Neural progenitor cell (in vitro differentiated cells): Measurements from ENCODE around the gene THSD4. TPM values are rescaled to one million over a fixed set of nuclear protein-coding genes. Genes with fewer than 3 reads are reported as not detected.

Experiments
- DNase-seq: peaks from one replicate; pipeline ENCODE4 v3.0.0-alpha.2; 2016; ENCODE audit warnings: low spot score
- H2AFZ ChIP-seq: fragments of 200-600 bp; sonication (generic); replicated peaks from 2 replicates; pipeline ENCODE4 v1.6.1; 2016; ENCODE audit warnings: antibody characterized with exemption
- H3F3A ChIP-seq: fragments of 200-600 bp; sonication (generic); 2 replicates; pipeline ENCODE4 v1.6.1; 2016; ENCODE audit warnings: antibody characterized with exemption, low read depth
- H3K27ac ChIP-seq: fragments of 200-600 bp; sonication (generic); 2 replicates; pipeline ENCODE4 v1.5.1; 2016; ENCODE audit warnings: mild to moderate bottlenecking
- H3K27me3 ChIP-seq: fragments of 200-600 bp; sonication (generic); 2 replicates; pipeline ENCODE4 v1.6.1; 2016; ENCODE audit warnings: mild to moderate bottlenecking, moderate library complexity
- H3K36me3 ChIP-seq: fragments of 200-600 bp; sonication (generic); 2 replicates; pipeline ENCODE4 v1.5.1; 2016
- H3K4me1 ChIP-seq: fragments of 200-600 bp; sonication (generic); 2 replicates; pipeline ENCODE4 v1.6.1; 2016; ENCODE audit warnings: mixed run types
- H3K4me2 ChIP-seq: fragments of 200-600 bp; sonication (generic); 2 replicates; pipeline ENCODE4 v1.6.1; 2016
- H3K4me3 ChIP-seq: fragments of 200-600 bp; sonication (generic); 2 replicates; pipeline ENCODE4 v1.5.1; 2016
- H3K79me2 ChIP-seq: fragments of 200-600 bp; sonication (generic); 2 replicates; pipeline ENCODE4 v1.6.1; 2016; ENCODE audit warnings: low read depth
- H3K9ac ChIP-seq: fragments of 200-600 bp; sonication (generic); 2 replicates; pipeline ENCODE4 v1.6.1; 2016
- H3K9me3 ChIP-seq: fragments of 200-600 bp; sonication (generic); 2 replicates; pipeline ENCODE4 v1.5.1; 2016; ENCODE audit warnings: low read depth
- H4K20me1 ChIP-seq: fragments of 200-600 bp; sonication (generic); 2 replicates; pipeline ENCODE4 v1.6.1; 2016; ENCODE audit warnings: low read depth
- H3K27ac Mint-ChIP-seq: 3 replicates; pipeline ENCODE4 v1.8.0; 2021; ENCODE audit warnings: mixed read lengths
- H3K27me3 Mint-ChIP-seq: 2 replicates; pipeline ENCODE4 v1.8.0; 2022; ENCODE audit warnings: low read depth, mild to moderate bottlenecking, inconsistent platforms, moderate library complexity, mixed read lengths; ENCODE audit not compliant: insufficient read depth
- H3K36me3 Mint-ChIP-seq: 3 replicates; pipeline ENCODE4 v1.8.0; 2021; ENCODE audit warnings: mixed read lengths
- H3K4me1 Mint-ChIP-seq: 3 replicates; pipeline ENCODE4 v1.8.0; 2021; ENCODE audit warnings: mixed read lengths
- H3K4me3 Mint-ChIP-seq: 3 replicates; pipeline ENCODE4 v1.8.0; 2021; ENCODE audit warnings: mild to moderate bottlenecking, moderate library complexity, mixed read lengths
- H3K9me3 Mint-ChIP-seq: 3 replicates; pipeline ENCODE4 v1.8.0; 2020; ENCODE audit warnings: mixed read lengths
- CTCF ChIP-seq: fragments of 200-600 bp; sonication (generic); IDR thresholded peaks from 2 replicates; pipeline ENCODE4 v1.5.1; 2017; ENCODE audit warnings: antibody characterized with exemption, mild to moderate bottlenecking
- EZH2 ChIP-seq: fragments of 200-600 bp; sonication (generic); IDR thresholded peaks from 2 replicates; pipeline ENCODE4 v1.6.1; 2017; ENCODE audit warnings: antibody characterized with exemption, mild to moderate bottlenecking, moderate library complexity
- EZH2phosphoT487 ChIP-seq: fragments of 200-600 bp; sonication (generic); IDR thresholded peaks from 2 replicates; pipeline ENCODE4 v1.6.1; 2017; ENCODE audit warnings: antibody characterized with exemption
- total RNA-seq: library from RNA; depleted of rRNA; stranded (reverse); fragments of >200 nt; gene quantifications from 2 replicates; pipeline ENCODE4 v1.2.3, GENCODE V29; 2015; ENCODE audit warnings: low replicate concordance

THSD4 gene
- total RNA-seq, 1 donor from 2014 or later, result 2.4 TPM

- Mint-ChIP-seq H3K27me3 (no peaks in the 10 kb centered on the region), H3K9me3 (no peaks in the 10 kb centered on the region), H3K4me1 (no peaks in the 10 kb centered on the region), H3K36me3 (no peaks in the 10 kb centered on the region), H3K4me3 (no peak overlapping the region), H3K27ac (no peak overlapping the region)
- no peaks in the 10 kb centered on the region for H3K79me2 ChIP-seq
- no peak overlapping the region for H3K4me3 ChIP-seq
- H3K27ac ChIP-seq, result no peak overlapping the region
- DNase-seq, result no peak
- no peaks in the 10 kb centered on the region for H3K36me3 ChIP-seq
- H3K4me2 ChIP-seq, result no peak overlapping the region
- H3K4me1 ChIP-seq, result no peaks in the 10 kb centered on the region
- no peaks in the 10 kb centered on the region for H3K9me3 ChIP-seq
- H3F3A ChIP-seq, result no peaks in the 10 kb centered on the region
- no peaks in the 10 kb centered on the region for H4K20me1 ChIP-seq
- no peak overlapping the region for H2AFZ ChIP-seq
- TF ChIP-seq EZH2 (no peak), EZH2phosphoT487 (no peak), CTCF (no peak)
- no peaks in the 10 kb centered on the region for H3K27me3 ChIP-seq
- no peak overlapping the region for H3K9ac ChIP-seq
Observed at GRCh38 chr15:71097890-71098289, 17.4 kb upstream of the THSD4 start.

- no peaks in the 10 kb centered on the region for H3K36me3 Mint-ChIP-seq
- Histone ChIP-seq H3K27me3 (no peaks in the 10 kb centered on the region), H3K27ac (no peak overlapping the region), H3K4me3 (no peak overlapping the region), H3K9me3 (no peaks in the 10 kb centered on the region), H3K4me1 (no peaks in the 10 kb centered on the region), H2AFZ (no peak overlapping the region), H3K36me3 (no peaks in the 10 kb centered on the region), H4K20me1 (no peaks in the 10 kb centered on the region), H3K4me2 (no peak overlapping the region), H3K79me2 (no peaks in the 10 kb centered on the region), H3K9ac (no peak overlapping the region), H3F3A (no peaks in the 10 kb centered on the region)
- no peak overlapping the region for H3K4me3 Mint-ChIP-seq
- no peak overlapping the region for H3K27ac Mint-ChIP-seq
- no peaks in the 10 kb centered on the region for H3K27me3 Mint-ChIP-seq
- no peaks in the 10 kb centered on the region for H3K4me1 Mint-ChIP-seq
- no peaks in the 10 kb centered on the region for H3K9me3 Mint-ChIP-seq
- no peak for DNase-seq
- TF ChIP-seq EZH2phosphoT487, result no peak
- no peak for TF ChIP-seq CTCF
- no peak for TF ChIP-seq EZH2
Observed at GRCh38 chr15:71098920-71099319, 16.4 kb upstream of the THSD4 start.

- H3K36me3 ChIP-seq, result no peaks in the 10 kb centered on the region
- no peaks in the 10 kb centered on the region for H3K9me3 ChIP-seq
- H3K27me3 ChIP-seq, result no peaks in the 10 kb centered on the region
- H2AFZ ChIP-seq, result peak overlapping the region; percentile 82
- H3F3A ChIP-seq, result no peaks in the 10 kb centered on the region
- TF ChIP-seq EZH2phosphoT487 (no peak), CTCF (peak; percentile 55)
- no peaks in the 10 kb centered on the region for H3K4me1 ChIP-seq
- H3K4me2 ChIP-seq, result no peak overlapping the region
- Mint-ChIP-seq H3K4me1 (no peaks in the 10 kb centered on the region), H3K36me3 (no peaks in the 10 kb centered on the region), H3K9me3 (peaks cover 2% of the 10 kb centered on the region), H3K4me3 (no peak overlapping the region), H3K27ac (no peak overlapping the region), H3K27me3 (peaks cover 6% of the 10 kb centered on the region)
- H3K27ac ChIP-seq, result no peak overlapping the region
- no peaks in the 10 kb centered on the region for H4K20me1 ChIP-seq
- no peaks in the 10 kb centered on the region for H3K79me2 ChIP-seq
- peak; percentile 26 for DNase-seq
- no peak overlapping the region for H3K9ac ChIP-seq
- no peak overlapping the region for H3K4me3 ChIP-seq
Observed at GRCh38 chr15:71103102-71103676, 12.1 kb upstream of the THSD4 start.
